ENCODE measurements around the gene TMEM184B.

TMEM184B gene

DNA sequence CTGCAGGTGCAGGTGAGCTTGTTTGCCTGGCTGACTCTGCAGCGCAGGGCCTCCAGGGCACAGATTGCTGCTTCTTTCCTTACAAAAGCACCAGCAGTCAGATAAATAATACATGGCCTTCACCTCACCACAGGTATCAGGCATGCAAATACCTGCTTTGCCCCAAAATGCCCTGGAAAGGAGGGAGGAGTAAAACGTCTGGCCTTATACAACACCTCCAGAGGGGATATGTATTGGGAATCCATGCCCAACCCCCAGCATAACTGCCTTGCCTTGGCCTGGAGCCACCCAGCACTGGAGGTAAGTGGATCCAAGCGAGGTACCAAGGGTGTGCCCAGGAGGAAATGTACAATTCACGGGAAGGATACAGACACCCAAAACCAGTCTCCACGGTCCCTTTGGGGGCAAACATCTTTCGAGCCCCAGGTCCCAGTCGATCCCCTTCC, 860 bp downstream of the TMEM184B start:
- no peak for DNase-seq

- no peak for DNase-seq
Observed at GRCh38 chr22:38271101-38271500, 1.7 kb downstream of the TMEM184B start.

GRCh38 chr22:38270091-38270992, 2.5 kb downstream of the TMEM184B start:
- no peak for DNase-seq

- DNase-seq = no peak
Observed at GRCh38 chr22:38269466-38269865, 3.3 kb downstream of the TMEM184B start.

- DNase-seq = no peak
Observed at GRCh38 chr22:38267086-38267485, 5.7 kb downstream of the TMEM184B start.

- DNase-seq = no peak
Observed at GRCh38 chr22:38266120-38266519, 6.7 kb downstream of the TMEM184B start.

DNA sequence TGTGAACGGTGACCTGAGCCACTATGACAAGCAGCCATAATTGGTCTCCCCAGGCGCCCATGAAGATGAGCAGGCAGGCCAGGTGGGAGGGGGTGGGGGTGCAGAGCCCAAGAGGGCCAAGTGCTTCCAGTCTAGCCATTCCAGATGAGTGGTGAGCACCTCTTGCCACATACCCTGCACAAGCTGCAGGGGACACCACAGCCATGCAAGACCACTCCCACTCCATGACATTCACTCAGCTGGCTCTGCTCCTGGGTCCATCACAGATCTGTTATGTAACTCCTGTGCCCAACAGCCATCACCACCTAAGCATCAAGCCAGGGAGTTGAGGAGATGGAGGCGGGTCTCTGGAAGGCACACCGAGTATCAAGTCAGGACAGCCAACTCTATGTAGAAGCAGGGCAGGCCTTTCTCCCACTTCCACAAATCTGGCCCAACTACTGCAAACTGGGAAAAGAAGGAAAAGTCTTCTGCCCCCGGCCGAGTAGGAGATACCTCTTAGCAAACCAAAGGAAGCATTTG, 8.4 kb downstream of the TMEM184B start:
- no peak for DNase-seq

DNA sequence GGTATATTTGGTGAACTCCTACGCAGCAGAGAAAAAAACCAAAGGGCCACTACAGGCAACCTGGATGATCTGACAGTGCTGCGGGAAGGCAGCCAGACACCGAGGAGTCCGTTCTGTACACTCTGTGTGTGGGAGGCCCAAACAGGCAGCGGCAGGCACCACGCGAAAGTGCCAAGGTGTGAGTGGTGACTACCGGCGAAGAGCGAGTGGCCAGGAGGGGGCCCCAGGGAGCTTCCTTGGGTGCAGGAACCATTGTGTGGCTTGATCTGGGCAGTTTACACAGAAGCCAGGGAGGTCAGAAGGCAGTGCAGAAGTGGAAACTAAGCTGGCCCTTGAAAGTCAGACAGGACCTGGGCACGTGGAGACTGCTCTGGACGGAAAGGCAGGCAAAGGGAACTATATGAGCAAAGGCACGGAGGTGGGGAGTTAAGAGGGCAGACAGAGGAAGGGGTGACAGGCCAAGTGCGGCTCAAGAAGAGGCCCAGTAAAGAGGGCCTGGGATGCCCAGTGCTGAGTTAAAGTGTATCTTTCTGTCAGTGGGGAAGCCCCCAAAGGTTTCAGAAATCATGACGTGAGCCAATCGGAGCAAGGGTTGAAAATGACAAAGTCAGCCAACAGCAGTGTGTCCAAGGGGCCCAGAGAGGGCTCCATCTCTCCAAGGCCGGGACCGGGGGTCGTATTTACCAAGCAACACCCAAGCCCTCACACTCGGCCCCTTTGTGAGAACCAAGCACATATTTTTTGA, 10.6 kb downstream of the TMEM184B start:
- no peak for DNase-seq

- DNase-seq = no peak
Observed at GRCh38 chr22:38260761-38261681, 11.8 kb downstream of the TMEM184B start.

- no peak for DNase-seq
Observed at GRCh38 chr22:38259370-38259769, 13.4 kb downstream of the TMEM184B start.

DNA sequence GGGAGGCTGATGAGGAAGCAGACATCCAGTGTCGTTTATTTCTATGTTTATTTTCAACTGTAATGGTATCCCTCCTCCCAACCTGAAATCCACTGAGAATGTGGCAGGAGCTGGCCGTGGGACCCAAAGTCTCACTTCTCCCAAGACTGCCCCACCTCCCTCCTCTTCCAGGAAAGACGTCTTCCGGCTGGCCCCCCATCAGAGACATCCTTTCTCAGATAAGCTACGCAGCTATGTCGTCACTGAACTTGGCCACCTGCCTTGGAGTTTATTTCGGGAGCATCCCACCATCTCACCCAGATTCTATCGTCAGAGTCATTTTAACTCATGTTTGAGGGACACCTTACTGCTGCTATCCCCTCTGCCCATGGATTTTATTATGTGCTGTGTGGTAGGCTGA, 13.9 kb downstream of the TMEM184B start:
- no peak for DNase-seq

DNA sequence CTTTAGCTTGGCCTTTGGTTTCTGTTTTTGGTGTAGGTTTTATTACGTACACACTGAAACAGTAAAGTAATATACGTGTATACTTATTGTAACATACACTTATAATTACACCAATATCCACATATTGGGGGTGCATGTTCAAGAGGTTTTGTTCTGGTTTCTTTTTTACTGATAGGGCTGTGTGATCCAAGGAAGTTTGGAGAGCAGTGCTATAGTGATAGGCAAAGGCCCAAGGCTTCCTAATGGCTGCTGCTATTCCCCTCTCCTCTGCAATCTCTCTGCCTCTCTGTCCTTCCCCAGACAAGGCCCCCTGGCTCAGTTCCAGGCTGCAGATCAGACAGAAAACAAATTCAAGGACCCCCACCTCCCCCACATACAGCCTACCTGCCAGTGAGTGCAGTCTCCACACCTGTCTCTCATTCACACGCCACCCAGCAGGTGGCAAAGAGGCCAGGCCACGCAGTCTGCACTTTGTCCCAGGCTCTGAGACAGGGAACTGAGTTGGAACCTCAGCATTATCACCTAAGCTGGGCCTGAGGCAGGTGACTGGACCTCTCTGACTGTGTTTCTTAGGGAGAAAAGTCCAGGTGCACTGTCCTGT, 15.1 kb downstream of the TMEM184B start:
- DNase-seq = peak; percentile 42

DNA sequence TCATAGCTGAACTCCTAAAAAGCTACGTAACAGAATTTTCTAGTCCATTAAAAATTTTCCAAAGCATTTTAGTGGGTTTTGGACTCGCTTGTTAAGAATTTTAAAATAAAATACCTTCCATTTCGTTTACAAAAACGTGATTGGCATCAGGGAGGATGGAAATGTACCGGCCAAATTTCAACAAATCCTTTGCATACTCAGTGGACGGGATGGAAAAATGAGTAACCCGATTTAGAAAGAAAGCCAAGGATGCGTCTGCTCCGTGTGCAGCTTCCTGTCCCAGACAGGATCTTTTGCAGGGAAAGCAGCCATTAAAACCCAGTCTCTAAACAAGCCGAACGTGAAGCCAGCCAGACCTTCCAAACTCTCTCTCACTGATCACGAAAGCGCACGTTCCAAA, 15.6 kb downstream of the TMEM184B start:
- DNase-seq = no peak

DNA sequence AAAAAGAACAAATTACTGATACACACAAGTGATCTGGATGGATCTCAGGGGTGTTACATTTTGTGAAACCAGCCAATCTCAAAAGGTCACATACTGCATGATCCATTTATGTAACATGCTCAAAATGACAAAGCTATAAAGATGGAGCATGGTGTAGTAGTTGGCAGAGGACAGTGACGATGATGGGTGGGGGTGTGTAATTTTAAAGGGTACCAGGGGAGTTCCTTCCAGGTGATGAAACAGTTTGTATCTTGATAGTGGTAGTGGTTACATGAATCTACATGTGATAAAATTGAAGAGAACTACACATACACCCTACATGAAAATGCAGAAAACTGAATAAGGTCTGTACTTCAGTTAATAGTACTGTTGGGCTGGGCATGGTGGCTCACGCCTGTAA, 17.1 kb downstream of the TMEM184B start:
- DNase-seq = no peak

DNA sequence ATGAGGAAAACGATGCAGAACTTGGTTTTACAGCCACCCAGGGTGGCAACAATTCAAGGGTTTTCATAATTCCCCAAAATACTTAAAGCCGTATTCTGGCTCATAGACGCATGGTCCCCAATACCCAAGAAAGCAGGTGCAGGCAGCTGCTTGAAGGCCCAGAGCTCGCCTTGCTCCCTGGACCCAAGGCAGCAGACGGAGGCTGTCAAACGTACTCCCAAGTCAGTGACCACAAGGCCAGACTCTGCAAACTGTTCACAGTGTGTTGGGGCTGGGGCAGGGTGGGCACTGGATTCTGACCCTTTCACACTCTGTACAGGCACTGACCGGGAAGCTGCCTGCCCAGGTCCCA, 21.5 kb downstream of the TMEM184B start:
- no peak for DNase-seq

GRCh38 chr22:38250643-38251340, 22.0 kb downstream of the TMEM184B start:
- no peak for DNase-seq

DNA sequence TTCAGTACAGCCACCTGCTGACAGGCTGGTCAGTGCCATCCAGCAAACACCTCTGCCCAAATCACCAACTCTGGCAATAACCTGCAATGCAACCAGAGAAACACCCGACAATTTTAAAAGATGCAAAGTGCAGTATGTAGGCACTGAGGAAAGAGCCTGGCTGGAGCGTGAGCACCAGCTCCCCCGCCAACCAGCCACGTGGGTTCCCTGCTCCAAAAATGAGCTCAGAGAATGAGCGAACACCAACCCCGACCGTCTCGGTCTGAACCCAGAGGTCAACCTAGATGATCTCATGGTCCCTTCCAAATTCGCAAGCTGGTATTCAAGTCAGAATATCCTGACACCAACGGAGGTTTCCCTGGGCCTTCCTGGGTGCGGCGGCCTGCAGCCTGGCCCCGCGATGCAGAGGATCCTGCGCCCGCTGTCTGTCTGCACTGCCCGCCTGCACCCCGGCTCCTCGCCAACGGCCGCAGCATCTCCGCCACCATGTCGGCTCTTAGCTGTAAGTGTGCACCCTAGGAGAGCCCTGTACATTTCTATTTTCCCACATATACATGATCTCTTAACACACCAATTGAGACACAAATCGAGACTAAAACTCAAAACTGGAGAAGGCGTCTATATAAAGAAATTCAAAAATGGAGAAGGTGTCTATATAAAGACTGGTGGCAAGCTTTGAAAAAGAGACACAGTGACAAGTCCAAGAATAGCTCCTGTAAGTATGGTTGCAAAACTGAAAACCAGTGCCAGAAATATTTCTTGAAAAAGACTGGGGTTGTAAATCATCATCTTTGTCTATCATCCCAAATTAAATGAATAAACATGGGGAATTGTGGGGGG, 22.8 kb downstream of the TMEM184B start:
- no peak for DNase-seq

DNA sequence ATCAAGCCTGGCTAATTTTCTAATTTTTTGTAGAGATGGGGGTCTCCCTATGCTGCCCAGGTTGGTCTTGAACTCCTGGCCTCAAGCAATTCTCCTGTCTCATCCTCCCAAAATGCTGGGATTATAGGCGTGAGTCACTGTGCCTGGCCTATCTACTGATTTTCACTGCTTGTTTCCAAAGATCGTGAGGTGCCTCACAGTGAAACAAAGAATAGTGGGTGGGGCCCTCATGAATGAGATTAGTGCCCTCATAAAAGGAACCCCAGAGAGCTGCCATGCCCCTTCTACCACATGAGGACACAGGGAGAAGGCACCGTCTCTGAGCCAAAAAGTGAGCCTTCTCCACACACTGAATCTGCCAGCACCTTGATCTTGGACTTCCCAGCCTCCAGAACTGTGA, 23.5 kb downstream of the TMEM184B start:
- DNase-seq = no peak

- no peak for DNase-seq
Observed at GRCh38 chr22:38248280-38248679, 24.5 kb downstream of the TMEM184B start.

DNA sequence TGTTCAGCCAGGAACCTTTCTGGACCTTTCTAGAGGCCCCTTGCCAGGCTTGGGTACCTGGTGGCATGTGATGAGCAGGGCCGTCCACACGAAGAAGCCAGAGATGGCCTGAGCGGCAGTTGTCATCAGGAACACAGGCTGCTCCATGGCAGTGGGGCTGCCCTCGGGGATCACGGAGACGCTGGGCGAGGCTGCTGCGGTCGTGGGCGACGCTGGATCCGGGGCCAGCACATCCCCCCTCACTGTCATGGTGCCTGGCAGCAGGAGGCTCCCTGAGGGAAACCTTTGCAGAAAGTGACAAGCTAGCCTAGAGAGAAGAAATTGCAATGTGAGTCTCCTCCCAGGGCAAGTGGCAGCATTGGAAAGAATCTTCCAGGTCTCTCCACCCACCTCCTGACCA, 25.1 kb downstream of the TMEM184B start:
- no peak for DNase-seq

DNA sequence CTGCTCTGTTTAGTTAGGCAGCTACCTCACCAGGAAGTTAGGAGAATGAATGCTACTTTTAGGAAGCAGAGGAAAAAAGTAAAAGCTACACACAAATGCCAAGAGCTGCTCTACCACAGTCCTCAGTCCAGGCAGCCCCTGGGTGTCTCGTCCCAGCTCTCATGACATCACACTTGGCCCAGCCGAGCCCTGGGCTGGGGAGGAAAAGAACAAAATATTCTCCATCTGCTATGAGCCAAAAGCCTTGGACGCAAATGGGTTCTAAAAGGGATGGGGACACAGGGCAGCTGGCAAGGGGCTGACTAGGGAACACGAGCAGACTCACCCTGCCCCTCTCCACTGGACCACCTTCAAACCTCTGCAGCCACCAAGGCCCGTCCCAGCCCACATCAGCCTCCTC, 26.1 kb downstream of the TMEM184B start:
- DNase-seq = no peak
